Measurements from ENCODE around the gene ROBO1.

ROBO1 gene

DNA sequence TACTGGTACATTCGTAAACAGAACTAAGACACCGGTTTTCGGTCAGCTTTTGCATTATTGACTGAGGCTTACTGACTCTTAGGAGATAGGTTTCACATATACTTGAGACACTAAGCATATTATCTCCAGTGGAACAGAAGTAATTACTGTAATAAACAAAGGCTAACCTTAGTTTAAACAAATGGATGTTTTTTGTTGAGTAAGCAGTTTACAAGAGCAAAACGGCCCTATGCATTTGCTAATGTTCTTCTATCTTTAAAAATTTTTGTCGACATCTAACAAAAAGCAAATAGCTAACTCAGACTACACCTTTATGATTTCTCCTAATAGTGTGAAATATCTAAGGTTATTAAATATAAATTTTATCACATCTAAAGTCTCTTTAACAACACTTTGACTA is 664.5 kb downstream of the ROBO1 start:
- no peak overlapping the region for H3K4me3 ChIP-seq (ENCODE audit: control insufficient read depth, low read depth, low read length)
- TF ChIP-seq, protein P1, sequence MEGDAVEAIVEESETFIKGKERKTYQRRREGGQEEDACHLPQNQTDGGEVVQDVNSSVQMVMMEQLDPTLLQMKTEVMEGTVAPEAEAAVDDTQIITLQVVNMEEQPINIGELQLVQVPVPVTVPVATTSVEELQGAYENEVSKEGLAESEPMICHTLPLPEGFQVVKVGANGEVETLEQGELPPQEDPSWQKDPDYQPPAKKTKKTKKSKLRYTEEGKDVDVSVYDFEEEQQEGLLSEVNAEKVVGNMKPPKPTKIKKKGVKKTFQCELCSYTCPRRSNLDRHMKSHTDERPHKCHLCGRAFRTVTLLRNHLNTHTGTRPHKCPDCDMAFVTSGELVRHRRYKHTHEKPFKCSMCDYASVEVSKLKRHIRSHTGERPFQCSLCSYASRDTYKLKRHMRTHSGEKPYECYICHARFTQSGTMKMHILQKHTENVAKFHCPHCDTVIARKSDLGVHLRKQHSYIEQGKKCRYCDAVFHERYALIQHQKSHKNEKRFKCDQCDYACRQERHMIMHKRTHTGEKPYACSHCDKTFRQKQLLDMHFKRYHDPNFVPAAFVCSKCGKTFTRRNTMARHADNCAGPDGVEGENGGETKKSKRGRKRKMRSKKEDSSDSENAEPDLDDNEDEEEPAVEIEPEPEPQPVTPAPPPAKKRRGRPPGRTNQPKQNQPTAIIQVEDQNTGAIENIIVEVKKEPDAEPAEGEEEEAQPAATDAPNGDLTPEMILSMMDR (IDR thresholded peaks at IDR 0.05; ENCODE audit: control insufficient read depth, insufficient read depth, low read depth, low read length, missing control alignments), result no peak
- DNase-seq (ENCODE audit: low read depth), result no peak

DNA sequence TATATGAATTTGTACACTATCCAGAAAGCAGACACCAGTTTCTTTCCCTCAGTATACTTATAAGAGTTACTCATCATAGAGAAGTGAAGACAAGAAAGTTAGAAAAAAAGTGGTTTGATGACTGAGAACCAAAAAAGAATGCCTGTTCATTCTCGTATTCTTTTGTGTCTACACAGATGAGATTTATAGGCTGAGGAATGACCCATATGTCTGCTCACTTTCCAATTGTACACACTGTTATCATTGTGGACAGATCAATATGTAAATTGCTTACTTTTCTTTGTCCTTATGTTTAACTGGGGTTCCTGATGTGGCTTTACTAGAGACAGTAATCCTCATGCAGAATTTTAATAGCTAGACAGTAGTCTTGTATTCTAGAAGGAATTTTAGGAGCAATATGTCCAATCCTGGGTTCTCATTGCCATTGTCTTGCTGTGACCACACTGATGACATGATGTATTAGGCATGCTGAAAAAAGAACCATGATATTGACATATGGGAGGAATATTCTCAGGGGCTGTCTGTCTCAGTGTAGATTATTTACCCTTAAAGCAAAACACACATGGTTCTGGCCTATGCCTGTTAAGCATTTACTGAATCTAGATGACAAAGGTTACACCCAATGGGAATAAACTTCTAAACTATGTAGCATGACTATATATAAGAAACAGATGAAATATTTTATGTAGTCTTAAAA is 669.7 kb downstream of the ROBO1 start:
- DNase-seq (ENCODE audit: low read depth), result no peak
- H3K4me3 ChIP-seq (ENCODE audit: control insufficient read depth, low read depth, low read length), result no peak overlapping the region
- TF ChIP-seq, protein P1 (IDR thresholded peaks at IDR 0.05; ENCODE audit: control insufficient read depth, insufficient read depth, low read depth, low read length, missing control alignments), result no peak

DNA sequence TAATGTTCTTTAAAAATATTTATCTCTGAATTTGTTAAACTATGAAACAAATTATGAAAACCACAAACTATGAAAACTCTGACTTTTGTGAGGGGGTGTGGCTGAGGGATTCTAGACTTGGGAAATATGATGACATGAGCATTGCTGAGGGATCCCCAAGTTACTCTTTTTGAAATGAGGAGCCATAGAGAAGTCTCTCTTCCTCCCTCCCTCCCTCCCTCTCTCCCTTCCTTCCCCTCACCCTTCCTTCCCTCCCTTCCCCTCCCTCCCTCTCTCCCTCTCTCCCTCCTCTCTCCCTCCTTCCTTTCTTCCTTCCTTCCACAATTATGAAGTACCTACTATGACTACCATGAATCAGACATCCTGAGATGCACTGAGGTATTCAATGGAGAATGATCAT is 673.1 kb downstream of the ROBO1 start:
- TF ChIP-seq, protein P1 (IDR thresholded peaks at IDR 0.05; ENCODE audit: control insufficient read depth, insufficient read depth, low read depth, low read length, missing control alignments), result no peak
- no peak overlapping the region for H3K4me3 ChIP-seq (ENCODE audit: control insufficient read depth, low read depth, low read length)
- no peak for DNase-seq (ENCODE audit: low read depth)

DNA sequence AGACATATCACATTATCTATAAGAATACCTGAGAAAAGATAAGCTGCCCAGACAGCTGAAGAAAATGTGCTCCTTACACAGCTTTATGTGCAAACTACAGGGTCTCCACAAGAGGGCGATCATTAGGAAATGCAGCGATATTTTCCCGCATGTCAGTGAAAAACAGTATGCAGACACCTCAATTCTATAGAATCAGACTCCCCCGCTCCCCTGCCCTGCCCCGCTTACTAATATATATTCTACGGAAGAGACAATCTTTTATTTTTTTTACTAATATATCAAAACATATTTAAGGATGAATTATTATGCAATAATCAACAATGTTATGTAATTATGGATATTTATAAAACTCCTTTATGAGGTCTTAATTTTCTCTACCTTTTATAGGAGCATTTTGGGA is 681.3 kb downstream of the ROBO1 start:
- peak; percentile 25 for DNase-seq (ENCODE audit: low read depth)
- H3K4me3 ChIP-seq (ENCODE audit: control insufficient read depth, low read depth, low read length), result no peak overlapping the region
- TF ChIP-seq, protein P1 (IDR thresholded peaks at IDR 0.05; ENCODE audit: control insufficient read depth, insufficient read depth, low read depth, low read length, missing control alignments), result peak; percentile 79

DNA sequence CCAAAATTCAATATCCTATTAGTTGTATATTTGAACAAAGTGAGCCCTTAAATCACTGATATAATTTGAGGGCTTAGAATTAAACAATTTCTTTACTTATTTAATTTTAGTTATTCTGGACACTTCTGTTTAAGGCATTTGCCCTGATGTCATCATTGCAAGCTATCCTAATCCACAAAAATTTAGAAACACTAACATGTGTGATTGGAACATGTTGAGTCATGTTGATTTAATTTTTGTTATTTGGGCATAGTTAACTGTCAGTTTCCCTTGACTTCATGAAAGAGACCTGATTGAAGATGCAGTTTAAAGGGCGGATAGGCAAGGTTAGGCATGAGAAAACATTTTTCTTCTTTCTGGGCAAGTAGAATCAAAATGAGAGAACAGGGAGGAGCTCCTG is 682.6 kb downstream of the ROBO1 start:
- TF ChIP-seq, protein P1 (IDR thresholded peaks at IDR 0.05; ENCODE audit: control insufficient read depth, insufficient read depth, low read depth, low read length, missing control alignments), result no peak
- no peak for DNase-seq (ENCODE audit: low read depth)
- no peak overlapping the region for H3K4me3 ChIP-seq (ENCODE audit: control insufficient read depth, low read depth, low read length)

DNA sequence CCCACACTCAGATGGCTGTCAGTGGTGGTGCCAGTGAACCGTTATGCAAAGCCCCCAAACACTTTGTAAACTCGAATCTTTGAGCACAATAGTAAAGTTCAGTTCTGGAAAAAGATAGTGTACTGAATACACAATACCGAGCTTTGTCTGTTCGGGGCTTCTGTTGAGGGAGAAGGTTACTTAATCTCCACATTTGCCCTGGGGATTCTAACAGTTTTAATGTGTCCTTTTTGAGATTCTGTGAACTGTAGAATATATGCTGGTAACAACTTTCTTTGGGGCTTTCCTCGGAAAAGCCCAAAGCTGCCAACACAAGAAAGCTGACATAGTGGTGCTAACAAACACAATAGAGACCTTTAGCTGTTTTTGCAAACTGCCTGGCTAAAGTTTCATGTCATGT is 686.5 kb downstream of the ROBO1 start:
- TF ChIP-seq, protein P1 (IDR thresholded peaks at IDR 0.05; ENCODE audit: control insufficient read depth, insufficient read depth, low read depth, low read length, missing control alignments), result no peak
- no peak overlapping the region for H3K4me3 ChIP-seq (ENCODE audit: control insufficient read depth, low read depth, low read length)
- no peak for DNase-seq (ENCODE audit: low read depth)
